Hypothalamus (tissue), 51 donors: ENCODE measurements around the gene ATP11B.
"Not testable (repeated sequence)": the region's sequence is repeated elsewhere in the genome, so short reads cannot be mapped to it uniquely, and the experiment has no call there.

ENCODE experiments used
- DNase-seq, 51 donors: peaks; one replicate each; lab custom pipeline; 2025; lab: John Stamatoyannopoulos, UW

ATP11B gene

GRCh38 chr3:182794455-182795388 lies 1.4 kb downstream of the ATP11B start:
- peak in 1 of 51 donors; percentile 49 for DNase-seq

GRCh38 chr3:182795389-182795782 lies 2.1 kb downstream of the ATP11B start:
- DNase-seq: no peak

GRCh38 chr3:182796310-182796709 lies 3.0 kb downstream of the ATP11B start:
- DNase-seq: no peak

- DNase-seq: no peak
Observed at GRCh38 chr3:182797876-182798275, 4.6 kb downstream of the ATP11B start.

GRCh38 chr3:182799143-182799542 lies 5.8 kb downstream of the ATP11B start:
- not testable (repeated sequence) for DNase-seq

GRCh38 chr3:182800508-182800907 lies 7.2 kb downstream of the ATP11B start:
- DNase-seq: no peak

- DNase-seq: no peak
Observed at GRCh38 chr3:182802413-182803390, 9.4 kb downstream of the ATP11B start.

- DNase-seq: no peak
Observed at GRCh38 chr3:182803596-182803995, 10.3 kb downstream of the ATP11B start.

- no peak for DNase-seq
Observed at GRCh38 chr3:182807061-182807460, 13.8 kb downstream of the ATP11B start.

- no peak for DNase-seq
Observed at GRCh38 chr3:182808041-182808770, 14.9 kb downstream of the ATP11B start.

GRCh38 chr3:182809531-182809930 lies 16.2 kb downstream of the ATP11B start:
- DNase-seq: no peak

- DNase-seq: no peak
Observed at GRCh38 chr3:182810574-182811268, 17.4 kb downstream of the ATP11B start.

- no peak for DNase-seq
Observed at GRCh38 chr3:182811269-182811596, 17.9 kb downstream of the ATP11B start.

GRCh38 chr3:182812123-182812522 lies 18.8 kb downstream of the ATP11B start:
- DNase-seq: no peak

GRCh38 chr3:182814419-182815062 lies 21.2 kb downstream of the ATP11B start:
- DNase-seq: no peak

- DNase-seq: no peak
Observed at GRCh38 chr3:182816181-182816580, 22.9 kb downstream of the ATP11B start.

- no peak for DNase-seq
Observed at GRCh38 chr3:182818296-182818978, 25.1 kb downstream of the ATP11B start.

GRCh38 chr3:182821221-182821981 lies 28.1 kb downstream of the ATP11B start:
- DNase-seq: no peak
